Measurements from ENCODE around the gene RAP1GAP. TPM values are rescaled to one million over a fixed set of nuclear protein-coding genes. Genes with fewer than 3 reads are reported as not detected.
A peak's percentile ranks its signal among the peaks of the same experiment; 100 is the strongest.

The RAP1GAP gene
- total and polyA plus RNA-seq, 9 of the 15 experiments (the other 6 are each of a cell fraction or from before 2014, with no cell fraction given) = 0.29 to 30.2 (median 19.2) TPM

GRCh38 chr1:21559788-21560567 lies 109.2 kb downstream of the RAP1GAP start (continued):
- TF ChIP-seq SRSF1 (IDR thresholded peaks at IDR 0.05; ENCODE audit: low read depth, low read length) = no peak
- TF ChIP-seq BHLHE40 (IDR thresholded peaks at IDR 0.05; ENCODE audit: low read length) = no peak
- no peak for TF ChIP-seq CREB5 (CRISPR knock-in tag; IDR thresholded peaks at IDR 0.05)
- no peak for TF ChIP-seq ATF6 (CRISPR knock-in tag; IDR thresholded peaks at IDR 0.05)
- no peak for TF ChIP-seq KAT8 (IDR thresholded peaks at IDR 0.05; ENCODE audit: low read depth)
- TF ChIP-seq CHCHD3 (CRISPR knock-in tag; IDR thresholded peaks at IDR 0.05) = no peak
- TF ChIP-seq NCOA4 (IDR thresholded peaks at IDR 0.05; ENCODE audit: partially characterized antibody) = no peak
- no peak for TF ChIP-seq NUFIP1 (IDR thresholded peaks at IDR 0.05; ENCODE audit: partially characterized antibody)
- no peak for TF ChIP-seq MBD1 (CRISPR knock-in tag; IDR thresholded peaks at IDR 0.05)
- no peak for TF ChIP-seq SMAD3 (CRISPR knock-in tag; conservative IDR thresholded peaks at IDR 0.05)
- TF ChIP-seq SP2 (IDR thresholded peaks at IDR 0.05; ENCODE audit: extremely low read depth, low read depth, low read length, poor library complexity, severe bottlenecking) = no peak
- no peak for TF ChIP-seq STAT5B (CRISPR knock-in tag; IDR thresholded peaks at IDR 0.05)
- no peak for TF ChIP-seq ZBED1 (IDR thresholded peaks at IDR 0.05)
- no peak for TF ChIP-seq ZNF75A (CRISPR knock-in tag; IDR thresholded peaks at IDR 0.05)
- TF ChIP-seq CBFA2T3 (IDR thresholded peaks at IDR 0.05) = peak; percentile 56
- TF ChIP-seq ZNF384 (IDR thresholded peaks at IDR 0.05; ENCODE audit: low read depth, low read length) = no peak
- no peak for TF ChIP-seq SMARCA5 (IDR thresholded peaks at IDR 0.05)
- peak; percentile 32 for TF ChIP-seq RBM25 (IDR thresholded peaks at IDR 0.05; ENCODE audit: low read depth, low read length, severe bottlenecking)
- TF ChIP-seq MTF1 (CRISPR knock-in tag; IDR thresholded peaks at IDR 0.05; ENCODE audit: borderline replicate concordance) = no peak
- no peak for TF ChIP-seq NFATC3 (IDR thresholded peaks at IDR 0.05)

All from K562 (cell line).